GM12875 (cell line): ENCODE measurements around the gene PDE8A.
"Not testable (repeated sequence)": the region's sequence is repeated elsewhere in the genome, so short reads cannot be mapped to it uniquely, and the experiment has no call there.

Experiments used
- H3K4me3 ChIP-seq: one replicate; pipeline ENCODE4 v1.5.1; 2011; ENCODE audit warnings: low read depth, low read length, control low read depth
- CTCF ChIP-seq: IDR thresholded peaks from 2 replicates; pipeline ENCODE4 v1.5.1; 2011; ENCODE audit warnings: low read depth, mild to moderate bottlenecking, control low read depth, inconsistent platforms, low read length, moderate library complexity, borderline replicate concordance; ENCODE audit not compliant: insufficient read depth

PDE8A gene

GRCh38 chr15:84988909-84989644 is 7.4 kb downstream of the PDE8A start:
- no peak overlapping the region for H3K4me3 ChIP-seq
- TF ChIP-seq CTCF, result no peak

DNA sequence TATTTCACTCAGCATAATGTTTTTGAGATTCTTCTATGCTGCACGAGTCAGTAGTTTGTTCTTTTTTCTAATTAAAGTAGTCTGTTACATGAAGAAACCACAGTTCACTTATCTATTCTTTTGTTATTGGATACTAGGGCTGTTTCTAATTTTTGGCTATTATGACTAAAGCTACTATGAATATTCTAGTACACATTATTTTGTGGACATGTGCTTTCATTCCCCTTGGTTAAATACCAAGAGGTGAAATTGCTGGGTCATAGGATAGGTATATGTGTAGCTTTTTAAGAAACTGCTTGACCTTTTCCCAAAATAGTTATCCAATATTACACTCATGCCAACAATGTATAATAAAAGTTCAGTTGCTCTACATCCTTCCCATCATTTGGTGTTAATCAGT is 8.9 kb downstream of the PDE8A start:
- no peak for TF ChIP-seq CTCF
- H3K4me3 ChIP-seq, result no peak overlapping the region

- TF ChIP-seq CTCF, result no peak
- no peak overlapping the region for H3K4me3 ChIP-seq
Measured at GRCh38 chr15:84991014-84991712, 9.5 kb downstream of the PDE8A start.

DNA sequence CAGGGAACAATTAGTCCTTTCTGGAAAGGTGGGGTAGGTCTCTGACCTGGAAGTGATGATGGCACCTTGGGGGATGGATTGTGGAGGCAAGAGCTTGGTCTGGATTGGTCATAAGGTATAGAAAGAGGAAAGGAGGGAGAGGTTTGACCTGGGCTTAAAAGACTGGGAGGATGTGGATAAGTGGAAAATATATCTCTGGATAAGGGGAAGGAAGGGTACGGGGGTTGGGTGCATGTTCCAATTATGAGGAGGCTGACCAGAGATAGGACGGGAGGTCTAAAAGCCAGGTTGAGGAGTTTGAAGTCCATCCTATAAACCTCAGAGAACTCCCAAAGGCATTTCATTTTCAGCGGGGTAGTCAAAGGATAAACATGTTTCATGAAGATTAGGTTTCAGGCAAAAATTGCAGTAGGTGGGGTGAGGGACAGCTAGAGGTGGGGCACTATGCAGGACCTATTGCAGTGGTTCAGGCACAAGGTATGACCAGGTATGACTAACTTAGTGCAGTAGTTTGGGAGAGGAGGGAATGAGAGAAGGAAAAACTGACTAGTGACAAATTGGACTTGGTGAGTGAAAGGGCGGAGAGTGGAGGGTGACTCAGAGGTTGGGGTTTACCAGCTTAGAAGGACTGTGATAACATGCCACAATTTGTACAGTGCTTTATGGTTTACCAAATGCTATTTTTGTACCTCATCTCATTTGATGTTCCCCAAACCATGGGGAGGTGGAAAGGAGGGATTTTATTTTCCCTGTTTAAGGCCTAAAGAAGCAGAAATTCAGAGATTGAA is 10.7 kb downstream of the PDE8A start:
- no peak overlapping the region for H3K4me3 ChIP-seq
- no peak for TF ChIP-seq CTCF

GRCh38 chr15:84996055-84996454 is 14.4 kb downstream of the PDE8A start:
- TF ChIP-seq CTCF, result no peak
- no peak overlapping the region for H3K4me3 ChIP-seq

DNA sequence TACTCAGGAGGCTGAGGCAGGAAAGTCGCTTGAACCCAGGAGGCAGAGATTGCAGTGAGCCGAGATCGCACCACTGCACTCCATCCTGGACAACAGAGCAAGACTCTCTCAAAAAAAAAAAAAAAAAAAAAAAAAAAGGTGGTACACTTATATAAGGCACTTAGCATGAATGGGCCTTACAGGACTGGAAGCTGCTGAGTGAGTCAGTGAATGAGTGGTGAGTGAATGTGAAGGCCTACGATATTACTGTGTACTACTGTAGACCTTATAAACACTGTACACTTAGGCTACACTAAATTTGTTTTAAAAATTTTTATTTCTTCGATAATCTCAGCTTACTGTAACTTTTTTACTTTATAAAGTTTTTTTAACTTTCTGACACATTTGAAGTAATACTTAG is 15.1 kb downstream of the PDE8A start:
- not testable (repeated sequence) for H3K4me3 ChIP-seq

DNA sequence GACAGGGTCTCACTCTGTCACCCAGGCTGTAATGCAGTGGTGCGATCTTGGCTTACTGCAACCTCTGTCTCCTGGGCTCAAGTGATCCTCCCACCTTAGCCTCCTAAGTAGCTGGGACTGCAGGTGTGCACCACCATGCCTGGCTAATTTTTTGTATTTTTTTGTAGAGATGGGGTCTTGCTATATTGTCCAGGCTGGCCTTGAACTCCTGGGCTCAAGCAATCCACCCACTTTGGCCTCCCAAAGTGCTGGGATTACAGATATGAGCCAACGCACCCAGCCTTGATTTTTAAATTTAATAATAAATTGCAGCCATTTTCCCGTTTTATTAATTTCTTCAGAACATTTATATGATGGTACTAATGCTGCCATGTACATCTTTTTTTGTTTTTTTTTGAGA is 15.6 kb downstream of the PDE8A start:
- H3K4me3 ChIP-seq, result not testable (repeated sequence)
